Activated naive CD8-positive, alpha-beta T cell treated with anti-CD3 and anti-CD28 coated beads, Interleukin-2, amount 50 U/mL, for 16 hours (primary cell): ENCODE results near the gene RPGRIP1.
"Not testable (repeated sequence)": the region's sequence is repeated elsewhere in the genome, so short reads cannot be mapped to it uniquely, and the experiment has no call there.

Experiments used
- DNase-seq: peaks from one replicate; pipeline ENCODE4 v3.0.0-alpha.2; 2020; ENCODE audit warnings: low read depth, low spot score

The RPGRIP1 gene

GRCh38 chr14:21299562-21300130 is 19.8 kb downstream of the RPGRIP1 start:
- DNase-seq: no peak

- DNase-seq: no peak
Measured at GRCh38 chr14:21300892-21301291, 21.0 kb downstream of the RPGRIP1 start.

GRCh38 chr14:21302013-21302835 is 22.3 kb downstream of the RPGRIP1 start:
- no peak for DNase-seq

- DNase-seq: not testable (repeated sequence)
Measured at GRCh38 chr14:21302836-21303140, 22.9 kb downstream of the RPGRIP1 start.

DNA sequence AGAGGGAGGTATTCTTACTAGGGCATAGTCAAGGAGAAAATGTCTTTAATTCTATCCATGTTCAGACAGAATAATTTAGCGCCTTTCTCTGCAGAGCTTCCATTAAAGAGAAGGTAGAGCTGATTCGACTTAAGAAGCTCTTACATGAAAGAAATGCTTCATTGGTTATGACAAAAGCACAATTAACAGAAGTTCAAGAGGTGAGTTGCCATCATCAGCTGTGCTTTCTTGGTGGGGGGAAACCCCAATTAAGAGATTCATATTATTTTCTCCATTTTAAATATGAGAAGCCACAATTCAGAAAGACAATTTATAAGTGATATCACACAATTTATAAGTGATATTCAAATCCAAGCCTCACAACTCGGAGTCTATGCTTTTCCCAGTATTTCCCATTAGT is 27.8 kb downstream of the RPGRIP1 start:
- no peak for DNase-seq

DNA sequence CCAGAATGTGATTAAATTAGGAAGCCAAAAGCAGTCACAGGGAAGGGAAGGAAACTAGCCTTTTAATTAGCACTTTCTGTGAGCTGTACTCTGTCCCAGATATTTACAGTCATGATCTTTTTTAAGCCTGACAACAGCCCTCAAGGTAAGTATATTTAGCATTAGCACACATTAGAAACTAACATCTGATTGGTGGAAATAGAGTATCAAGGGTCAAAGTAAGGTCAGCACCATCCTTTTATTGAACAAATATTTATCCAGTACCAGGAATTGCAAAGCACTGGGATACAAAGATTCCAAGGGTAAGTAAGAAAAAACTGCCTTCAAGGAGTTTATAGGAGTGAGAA is 28.2 kb downstream of the RPGRIP1 start:
- no peak for DNase-seq

- DNase-seq: peak; percentile 66
Measured at GRCh38 chr14:21308479-21309237, 28.8 kb downstream of the RPGRIP1 start.

- no peak for DNase-seq
Measured at GRCh38 chr14:21309238-21309636, 29.4 kb downstream of the RPGRIP1 start.

GRCh38 chr14:21309956-21310355 is 30.1 kb downstream of the RPGRIP1 start:
- no peak for DNase-seq

- DNase-seq: no peak
Measured at GRCh38 chr14:21311614-21312013, 31.7 kb downstream of the RPGRIP1 start.

GRCh38 chr14:21313512-21313911 is 33.6 kb downstream of the RPGRIP1 start:
- DNase-seq: no peak

DNA sequence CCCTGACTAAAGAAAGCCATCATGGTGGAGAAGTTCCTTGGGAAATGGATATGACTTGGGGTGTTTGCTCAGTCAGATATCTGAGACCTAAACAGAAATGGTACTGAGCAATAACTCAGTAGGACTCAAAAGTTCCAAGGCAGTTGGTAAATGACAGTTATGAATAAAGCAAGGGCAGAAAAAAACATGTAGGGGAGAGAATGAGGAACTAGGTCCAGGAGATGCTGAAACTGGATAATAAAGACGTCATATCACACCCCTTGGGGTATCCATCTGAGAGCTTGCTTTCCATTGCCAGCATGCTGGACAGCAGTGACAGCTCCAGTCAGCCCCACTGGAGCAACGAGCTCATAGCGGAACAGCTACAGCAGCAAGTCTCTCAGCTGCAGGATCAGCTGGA is 37.5 kb downstream of the RPGRIP1 start:
- DNase-seq: no peak

DNA sequence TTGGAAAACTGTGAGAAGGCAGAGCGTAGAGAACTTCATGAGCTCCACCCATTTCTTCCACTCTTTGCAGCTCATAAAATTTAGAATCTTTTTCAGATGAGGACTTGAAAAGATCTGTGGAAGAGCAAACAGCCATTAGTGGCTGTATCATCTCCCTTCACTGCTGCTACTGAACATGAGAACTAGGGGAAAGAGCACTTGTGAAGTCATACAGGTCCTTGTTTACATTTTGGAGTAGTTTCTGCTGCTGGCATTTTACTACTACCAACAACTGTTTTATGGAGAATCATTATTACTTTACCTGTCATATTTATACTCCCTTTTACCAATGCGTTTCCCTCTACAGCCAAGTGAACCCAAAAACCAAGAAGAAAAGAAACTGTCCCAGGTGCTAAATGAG is 41.0 kb downstream of the RPGRIP1 start:
- no peak for DNase-seq

- no peak for DNase-seq
Measured at GRCh38 chr14:21322716-21323115, 42.8 kb downstream of the RPGRIP1 start.

- DNase-seq: no peak
Measured at GRCh38 chr14:21326972-21327371, 47.1 kb downstream of the RPGRIP1 start.
